NCI-H2196 treated with DMSO at 0.1 percent for 48 hours (cell line): ENCODE measurements around the gene NDUFA7.
"Not testable (repeated sequence)": the region's sequence is repeated elsewhere in the genome, so short reads cannot be mapped to it uniquely, and the experiment has no call there.

Source experiments
- DNase-seq: peaks from one replicate; lab custom pipeline; 2025; ENCODE audit not compliant: unreplicated experiment; lab: John Stamatoyannopoulos, UW

The NDUFA7 gene

DNA sequence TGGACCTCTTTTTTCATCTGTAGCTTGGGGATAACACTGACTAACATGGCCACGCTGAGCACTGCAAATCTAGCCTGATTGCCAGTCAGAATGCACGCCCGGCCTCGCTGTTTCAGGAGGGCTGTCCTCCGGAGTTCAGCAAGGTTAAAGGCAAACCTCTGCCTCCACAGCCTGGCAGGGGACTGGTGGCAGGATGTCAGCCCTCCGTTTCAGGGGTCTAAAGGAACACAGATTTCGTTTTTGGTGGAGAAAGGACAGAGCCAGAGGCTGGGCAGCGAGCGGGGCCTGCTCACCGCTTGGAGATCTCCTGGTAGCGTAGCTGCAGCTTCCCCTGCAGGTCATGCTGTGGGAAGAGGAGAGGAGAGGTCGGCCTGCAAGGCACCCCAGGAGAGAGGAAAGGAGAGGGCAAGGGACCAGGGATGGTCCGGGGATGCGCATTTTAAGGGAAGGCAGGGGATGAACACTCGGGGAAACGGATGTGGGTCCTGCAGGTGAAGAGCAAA lies 560 bp downstream of the NDUFA7 start:
- no peak for DNase-seq

DNA sequence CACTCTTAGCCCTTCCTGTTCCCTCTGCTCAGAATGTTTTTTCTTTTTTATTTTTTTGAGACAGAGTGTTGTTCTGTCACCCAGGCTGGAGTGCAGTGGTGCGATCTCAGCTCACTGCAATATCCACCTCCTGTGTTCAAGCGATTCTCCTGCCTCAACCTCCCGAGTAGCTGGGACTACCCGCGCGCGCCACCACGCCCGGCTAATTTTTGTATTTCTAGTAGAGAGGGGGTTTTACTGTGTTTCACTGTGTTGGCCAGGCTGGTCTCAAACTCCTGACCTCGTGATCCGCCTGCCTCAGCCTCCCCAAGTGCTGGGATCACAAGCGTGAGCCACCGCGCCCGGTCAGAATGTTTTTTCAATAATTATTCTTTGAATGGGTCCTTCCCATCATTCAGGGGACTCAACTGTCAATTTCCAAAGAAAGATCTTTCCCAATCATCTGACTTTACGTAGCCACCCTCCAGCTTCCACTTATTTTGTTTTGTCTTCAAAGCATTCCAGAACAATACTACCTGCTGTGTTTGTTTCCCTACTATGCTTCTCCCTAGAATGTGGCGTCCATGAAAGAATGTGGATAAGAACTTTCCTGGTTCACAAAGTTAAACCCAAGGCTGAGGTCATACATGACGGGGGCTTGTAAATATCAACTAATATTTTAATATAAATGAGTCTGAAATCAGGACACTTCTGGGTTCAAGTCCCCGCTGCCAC lies 1.2 kb downstream of the NDUFA7 start:
- DNase-seq: no peak

DNA sequence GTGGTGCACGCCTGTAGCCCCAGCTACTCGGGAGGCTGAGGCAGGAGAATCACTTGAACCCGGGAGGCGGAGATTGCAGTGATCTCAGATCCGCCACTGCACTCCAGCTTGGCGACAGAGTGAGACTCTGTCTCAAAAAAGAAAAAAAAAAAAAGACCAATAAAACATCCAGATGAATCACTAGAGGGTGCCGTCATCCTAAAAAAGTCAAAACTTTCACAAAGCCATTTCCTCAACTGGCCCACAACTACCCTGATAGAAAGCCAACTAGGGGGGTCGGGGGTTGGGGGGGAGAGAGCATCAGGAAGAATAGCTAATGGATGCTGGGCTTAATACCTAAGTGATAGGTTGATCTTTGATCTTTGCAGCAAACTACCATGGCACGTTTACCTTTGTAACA lies 2.3 kb downstream of the NDUFA7 start:
- not testable (repeated sequence) for DNase-seq

DNA sequence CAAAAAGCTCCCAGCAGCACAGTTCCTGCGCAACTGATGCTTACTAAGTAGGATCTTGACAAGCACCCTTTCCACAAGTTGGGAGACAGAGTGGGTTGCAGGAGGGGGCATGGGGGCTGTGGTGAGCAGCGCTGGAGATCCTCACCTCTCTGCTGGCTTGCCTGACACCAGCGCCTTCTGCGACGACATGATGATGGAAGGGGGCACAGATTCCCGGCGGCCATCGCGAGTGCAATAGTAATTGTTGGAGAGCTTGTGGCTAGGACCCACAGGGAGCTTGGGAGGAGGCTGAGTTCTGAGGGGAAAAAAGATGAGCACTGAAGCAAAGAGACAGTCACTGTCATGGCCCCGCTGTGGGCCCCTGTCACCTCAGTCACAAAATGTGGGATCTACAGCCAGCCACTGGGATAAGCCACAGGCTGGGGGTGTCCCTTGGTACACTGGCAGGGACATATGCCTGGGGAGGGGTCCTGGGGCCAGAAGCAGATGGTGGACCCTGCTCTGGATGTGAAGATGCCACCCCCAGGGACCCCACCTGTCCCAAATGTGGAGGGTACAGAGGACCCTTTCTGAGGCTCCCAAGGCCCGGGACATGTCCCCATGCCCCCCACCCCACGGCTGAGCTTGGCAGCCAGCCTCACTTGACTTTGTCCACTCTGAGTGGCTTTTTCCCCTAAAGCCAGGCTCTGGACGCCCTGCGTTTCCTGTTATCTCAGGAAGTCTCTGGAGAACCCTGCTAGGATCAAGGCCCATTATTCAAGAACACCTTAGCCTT lies 4.6 kb downstream of the NDUFA7 start:
- no peak for DNase-seq

DNA sequence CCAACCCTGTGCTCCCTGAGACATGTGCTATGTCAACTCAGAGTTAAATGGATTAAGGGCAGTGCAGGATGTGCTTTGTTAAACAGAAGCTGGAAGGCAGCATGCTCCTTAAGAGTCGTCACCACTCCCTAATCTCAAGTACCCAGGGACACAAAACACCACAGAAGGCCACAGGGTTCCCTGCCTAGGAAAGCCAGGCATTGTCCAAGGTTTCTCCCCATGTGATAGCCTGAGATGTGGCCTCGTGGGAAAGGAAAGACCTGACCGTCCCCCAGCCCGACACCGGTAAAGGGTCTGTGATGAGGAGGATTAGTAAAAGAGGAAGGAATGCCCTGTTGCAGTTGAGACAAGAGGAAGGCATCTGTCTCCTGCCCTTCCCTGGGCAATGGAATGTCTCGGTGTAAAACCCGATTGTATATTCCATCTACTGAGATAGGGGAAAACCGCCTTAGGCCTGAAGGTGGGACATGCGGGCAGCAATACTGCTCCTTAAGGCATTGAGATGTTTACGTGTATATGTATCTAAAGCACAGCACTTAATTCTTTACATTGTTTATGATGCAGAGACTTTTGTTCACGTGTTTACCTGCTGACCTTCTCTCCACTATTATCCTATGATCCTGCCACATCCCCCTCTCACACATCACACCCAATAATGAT lies 6.1 kb downstream of the NDUFA7 start:
- DNase-seq: not testable (repeated sequence)

DNA sequence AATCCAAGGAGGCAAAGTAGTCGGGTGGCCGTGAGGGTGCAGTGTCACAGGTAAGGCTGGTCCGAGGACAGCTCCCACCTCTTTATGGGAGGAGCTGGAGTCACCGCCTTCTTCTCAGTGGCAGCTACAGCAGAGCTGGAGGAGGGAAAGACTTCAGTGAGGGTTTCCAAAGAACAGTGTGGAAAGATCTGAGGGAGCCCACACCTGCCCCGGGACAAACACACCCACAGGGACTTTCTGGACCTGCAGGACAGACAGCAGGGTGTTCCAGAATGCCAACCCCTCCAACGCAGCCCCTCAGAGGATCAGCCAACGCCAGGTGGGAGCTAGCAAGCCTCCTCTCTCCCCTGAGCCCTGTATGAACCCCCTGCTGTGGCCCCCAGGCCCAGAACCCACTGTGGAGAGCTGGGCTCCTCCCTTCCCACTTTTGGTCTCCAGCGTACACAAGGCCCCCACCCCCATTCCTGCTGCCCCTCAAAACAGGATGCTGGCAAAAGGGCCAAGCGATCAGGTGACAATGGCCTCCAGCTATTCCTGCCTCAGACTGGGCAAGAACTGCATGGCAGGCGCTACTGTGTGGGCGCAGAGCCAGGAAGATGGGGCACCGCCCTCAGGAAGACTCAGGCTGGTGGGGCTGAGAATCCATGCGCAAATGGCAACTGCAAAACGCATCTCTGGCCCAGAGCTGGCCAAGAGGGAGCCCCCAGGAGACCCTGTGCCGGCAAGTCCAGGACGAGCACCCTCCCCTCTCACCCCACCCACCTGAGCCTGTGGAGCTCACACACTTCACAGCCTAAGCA lies 9.5 kb downstream of the NDUFA7 start:
- peak; percentile 24 for DNase-seq

DNA sequence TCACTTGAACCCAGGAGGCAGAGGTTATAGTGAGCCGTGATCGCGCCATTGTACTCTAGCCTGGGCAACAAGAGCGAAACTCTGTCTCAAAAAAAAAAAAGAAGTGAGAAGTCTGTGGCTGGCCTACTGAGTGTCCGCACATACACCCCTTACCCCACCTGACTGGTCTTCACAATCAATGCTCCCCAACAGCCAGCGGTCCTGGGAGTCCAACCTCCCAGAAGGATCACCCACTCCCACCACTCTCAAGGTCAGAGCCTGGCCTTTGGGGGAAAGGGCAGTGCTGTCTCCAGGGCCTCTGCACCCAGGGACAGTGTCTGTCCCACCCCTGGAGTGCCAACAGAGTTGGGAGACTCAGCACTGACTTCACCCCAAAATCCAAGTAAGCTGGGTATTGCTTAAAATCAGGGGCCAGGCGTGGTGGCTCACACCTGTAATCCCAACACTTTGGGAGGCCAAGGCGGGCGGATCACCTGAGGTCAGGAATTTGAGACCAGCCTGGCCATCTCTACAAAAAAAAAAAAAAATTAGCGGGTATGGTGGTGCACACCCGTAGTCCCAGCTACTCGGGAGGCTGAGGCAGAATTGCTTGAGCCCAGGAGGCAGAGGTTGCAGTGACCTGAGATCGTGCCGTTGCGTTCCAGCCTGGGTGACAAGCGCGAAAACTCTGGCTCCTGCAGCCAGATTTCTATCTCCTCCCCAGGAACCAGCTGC lies 10.7 kb downstream of the NDUFA7 start:
- DNase-seq: no peak

DNA sequence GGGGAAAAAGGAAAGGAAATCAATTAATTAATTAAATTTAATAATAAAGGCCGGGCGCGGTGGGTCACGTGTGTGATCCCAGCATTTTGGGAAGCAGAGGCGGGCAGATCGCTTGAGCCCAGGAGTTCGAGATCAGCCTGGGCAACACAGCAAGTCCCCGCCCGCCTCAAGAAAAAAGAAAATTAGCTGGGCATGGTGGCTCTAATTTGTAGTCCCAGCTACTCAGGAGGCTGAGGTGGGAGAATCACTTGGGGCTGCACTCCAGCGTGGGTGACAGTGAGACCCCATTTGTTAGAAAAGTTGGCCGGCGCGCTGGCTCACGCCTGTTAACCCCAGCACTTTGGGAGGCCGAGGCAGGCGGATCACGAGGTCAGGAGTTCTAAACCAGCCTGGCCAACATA lies 12.3 kb downstream of the NDUFA7 start:
- no peak for DNase-seq

DNA sequence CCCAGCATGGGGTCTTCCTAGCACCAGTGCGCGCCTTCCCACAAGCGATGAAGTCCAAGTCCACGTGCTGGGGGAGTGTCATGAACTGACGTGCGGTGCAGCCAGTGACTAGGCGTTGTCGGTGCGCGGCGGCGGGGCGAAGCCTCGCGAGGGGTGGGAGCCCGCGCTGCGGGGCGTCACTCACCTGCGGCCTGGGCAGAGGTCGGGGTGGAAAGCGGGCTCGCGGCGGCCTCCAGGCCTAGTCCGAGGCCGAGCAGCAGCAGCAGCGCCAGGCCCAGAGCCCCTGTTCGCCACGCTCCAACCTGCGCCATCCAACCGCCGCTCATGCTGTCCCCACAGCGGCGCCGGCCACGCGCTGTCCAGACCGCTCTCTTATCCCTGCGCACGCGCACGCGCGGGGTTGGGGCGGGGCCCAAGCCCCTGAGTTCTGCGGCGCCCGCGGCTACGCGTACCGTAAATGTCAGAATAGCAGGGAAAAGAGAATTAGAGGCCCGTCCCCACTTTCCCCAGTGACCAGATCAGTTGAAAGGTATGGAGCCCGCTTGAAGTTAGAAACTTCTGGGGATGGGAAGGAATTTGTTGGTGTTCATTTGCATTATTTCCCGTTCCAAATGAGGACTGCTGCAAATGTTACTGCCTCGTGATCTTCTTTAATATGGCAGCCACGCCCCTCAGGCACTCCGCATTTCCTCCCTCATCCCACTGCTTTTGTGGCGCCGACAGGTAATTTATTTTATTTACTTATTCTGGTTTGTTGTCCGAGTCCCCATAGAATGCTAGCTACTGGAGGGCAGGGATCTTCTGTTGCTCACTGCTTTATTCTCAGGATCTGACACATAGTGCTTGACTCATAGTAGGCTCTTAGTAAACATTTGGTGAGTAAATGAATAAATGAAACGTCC lies 13.0 kb downstream of the NDUFA7 start, which contains the start of gene CD320:
Gene CD320 (minus strand): TSS at position 394 of the 902 bp plus-strand sequence. CDS start 68 bp downstream, at position 326.
- DNase-seq: peak; percentile 86

DNA sequence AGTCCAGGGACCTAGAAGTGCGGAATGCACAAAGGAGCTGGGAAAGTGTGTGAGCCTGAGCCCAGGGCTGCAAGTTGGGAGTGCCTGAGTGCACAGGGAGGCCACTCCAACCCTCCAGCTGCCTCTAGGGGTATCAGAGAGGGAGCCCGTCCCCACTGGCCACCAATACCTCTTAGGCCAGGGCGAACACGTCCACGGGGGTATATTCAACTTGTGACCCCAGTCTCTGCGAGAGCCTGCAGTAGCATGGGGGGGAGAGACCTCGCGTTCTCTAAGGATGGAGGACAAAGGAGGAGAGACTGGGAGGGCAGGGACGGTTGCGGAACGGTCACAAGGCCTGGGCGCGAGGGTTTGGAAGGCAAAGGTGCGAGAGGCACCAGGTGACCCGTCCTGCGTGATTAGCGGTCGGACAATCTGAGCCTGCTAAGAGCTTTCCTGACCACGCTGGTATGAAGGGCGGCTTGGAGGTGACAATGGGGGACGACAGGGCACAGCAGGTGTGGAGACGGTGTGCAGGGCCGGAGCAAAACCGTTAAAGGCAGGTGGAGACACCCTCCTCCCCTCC lies 13.7 kb downstream of the NDUFA7 start:
- DNase-seq: no peak

DNA sequence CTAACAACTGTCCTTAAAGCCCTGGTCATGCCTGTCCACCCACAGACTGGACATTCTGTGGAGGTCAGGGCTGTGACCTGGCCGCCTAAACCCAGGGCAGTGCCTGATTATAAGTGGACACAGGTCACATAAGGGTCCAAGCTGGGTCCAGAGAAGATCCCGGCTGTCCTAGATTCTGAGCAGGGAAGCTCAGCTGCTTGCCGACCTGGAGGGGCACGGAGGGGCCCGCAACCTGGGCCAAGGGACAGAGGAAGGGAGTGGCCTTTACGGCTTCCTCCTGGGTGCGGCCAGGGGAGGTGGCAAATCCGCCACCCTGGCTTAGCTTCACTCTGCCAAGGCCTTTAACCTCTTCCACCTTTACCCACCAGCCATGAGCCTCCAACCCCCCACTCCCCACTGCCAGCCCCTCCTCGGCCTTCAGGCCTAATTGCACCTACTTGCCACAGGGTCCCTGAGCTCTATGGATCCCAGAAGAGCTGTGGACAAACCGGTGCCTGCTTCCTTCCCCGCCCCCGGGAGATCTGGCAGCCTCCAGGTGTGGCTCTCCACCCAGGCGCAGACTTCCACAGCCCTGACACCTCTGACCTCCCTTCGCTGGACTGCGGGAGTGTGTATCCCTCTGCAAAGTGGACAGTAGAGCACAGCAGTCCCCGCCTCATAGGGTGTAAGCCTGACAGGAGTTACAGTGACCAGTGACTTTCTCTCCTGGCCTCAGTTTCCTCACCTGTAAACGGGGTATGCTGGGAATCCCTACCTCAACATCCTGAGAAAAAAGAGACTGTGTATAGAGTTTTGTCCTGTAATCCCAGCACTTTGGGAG lies 14.7 kb downstream of the NDUFA7 start:
- DNase-seq: no peak

DNA sequence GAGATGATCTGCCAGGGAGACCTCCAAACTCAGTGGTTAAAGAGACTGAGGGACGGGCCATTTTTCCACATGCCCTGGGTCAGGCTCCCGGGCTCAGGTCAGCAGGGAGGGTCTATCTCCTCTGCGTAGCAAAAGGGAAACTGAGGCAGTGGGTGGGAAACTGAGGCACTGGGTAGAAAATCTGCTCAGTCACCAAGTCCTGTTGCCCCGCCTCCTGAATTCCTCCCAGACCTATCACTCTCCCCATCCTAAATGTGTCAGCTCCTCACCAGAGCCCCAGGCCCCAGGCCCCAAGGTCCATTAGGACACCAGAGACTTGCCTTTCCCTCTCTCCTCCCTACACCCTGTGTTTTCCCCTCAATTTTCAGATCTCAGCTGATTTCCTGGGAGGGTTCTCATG lies 15.4 kb downstream of the NDUFA7 start:
- DNase-seq: no peak

DNA sequence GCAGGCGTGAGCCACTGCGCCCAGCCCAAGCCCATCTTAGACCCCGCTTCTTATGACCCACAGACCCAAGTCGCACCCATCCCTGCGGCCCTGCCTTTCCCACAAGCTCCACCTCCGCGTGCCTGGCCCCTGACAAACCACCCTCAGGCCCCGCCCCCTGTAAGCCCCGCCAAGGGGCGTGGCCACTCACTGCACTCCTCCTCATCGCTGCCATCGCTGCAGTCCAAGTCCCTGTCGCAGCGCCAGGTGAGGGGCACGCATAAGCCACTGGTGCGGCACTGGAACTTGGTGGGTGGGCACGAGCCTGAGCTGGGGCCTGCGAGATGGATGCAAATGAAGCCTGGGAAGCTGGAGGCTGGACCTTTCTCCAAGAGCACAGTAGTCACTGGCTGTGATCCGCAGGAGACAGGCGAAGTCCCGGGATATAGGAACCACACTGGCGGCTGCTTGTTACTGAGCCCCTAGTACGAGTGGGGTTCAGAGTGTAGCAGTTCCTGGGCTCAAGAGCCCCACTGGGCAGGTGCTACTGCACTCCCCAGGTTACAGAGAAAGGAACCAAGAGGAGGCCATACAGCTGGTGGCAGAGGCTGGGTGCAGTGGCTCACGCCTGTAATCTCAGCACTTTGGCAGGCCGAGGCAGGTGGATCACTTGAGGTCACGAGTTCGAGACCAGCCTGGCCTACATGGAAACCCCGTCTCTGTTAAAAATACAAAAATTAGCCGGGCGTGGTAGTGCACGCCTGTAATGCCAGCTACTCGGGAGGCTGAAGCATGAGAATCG lies 16.1 kb downstream of the NDUFA7 start:
- DNase-seq: no peak

DNA sequence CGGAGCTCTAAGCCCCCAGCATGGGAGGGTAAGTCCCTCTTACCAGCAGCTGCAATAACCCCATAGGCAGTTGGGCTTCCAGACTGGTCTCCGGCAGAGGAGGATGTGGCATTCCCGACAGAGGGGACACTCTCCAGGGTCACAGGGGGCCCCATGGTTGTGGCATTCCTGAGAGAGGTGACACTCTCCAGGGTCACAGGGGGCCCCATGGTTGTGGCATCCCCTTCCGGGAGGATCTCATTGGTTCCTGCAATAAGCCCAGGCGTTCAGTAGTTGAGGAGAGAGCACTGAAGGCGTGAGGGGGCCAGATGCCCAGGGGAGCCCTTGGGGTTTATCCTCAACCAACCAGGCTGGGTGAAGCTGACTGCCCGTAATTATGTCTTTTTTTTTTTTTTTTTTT lies 18.4 kb downstream of the NDUFA7 start:
- DNase-seq: no peak

DNA sequence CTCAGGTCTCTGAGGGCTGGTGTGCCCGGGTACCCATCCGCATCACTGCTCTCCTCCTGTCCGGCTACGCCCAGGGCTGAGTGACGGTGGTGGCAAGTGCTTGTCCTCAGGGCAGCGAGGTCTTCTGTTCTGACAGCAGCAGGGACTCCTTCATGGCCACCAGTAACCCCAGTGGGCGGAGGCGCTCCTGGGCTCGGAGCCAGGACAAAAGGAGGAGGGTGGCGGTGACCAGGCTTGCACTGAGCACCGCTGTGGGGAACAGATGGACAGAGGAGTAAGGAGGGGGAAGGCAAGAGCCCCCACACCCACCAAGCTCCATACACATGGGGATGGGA lies 18.9 kb downstream of the NDUFA7 start:
- DNase-seq: no peak

DNA sequence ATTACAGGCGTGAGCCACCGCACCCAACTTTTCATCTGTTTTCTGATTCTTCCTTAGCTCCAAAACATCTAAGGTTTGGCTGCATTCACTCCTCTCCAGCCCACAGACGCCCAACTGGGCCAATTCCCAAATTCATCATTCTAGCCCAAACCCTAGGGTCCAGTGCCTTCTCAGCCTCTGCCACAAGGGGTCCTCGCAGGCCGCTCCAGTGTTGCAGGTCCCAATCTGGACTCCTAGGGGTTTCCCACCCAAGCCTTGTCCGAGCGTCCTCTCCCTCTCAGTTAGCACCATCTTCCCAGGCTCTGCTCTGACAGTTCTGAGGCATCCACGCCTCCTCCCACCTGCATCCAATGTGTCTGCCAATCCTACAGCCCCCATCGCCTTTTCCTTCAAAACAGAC lies 29.8 kb downstream of the NDUFA7 start:
- not testable (repeated sequence) for DNase-seq

DNA sequence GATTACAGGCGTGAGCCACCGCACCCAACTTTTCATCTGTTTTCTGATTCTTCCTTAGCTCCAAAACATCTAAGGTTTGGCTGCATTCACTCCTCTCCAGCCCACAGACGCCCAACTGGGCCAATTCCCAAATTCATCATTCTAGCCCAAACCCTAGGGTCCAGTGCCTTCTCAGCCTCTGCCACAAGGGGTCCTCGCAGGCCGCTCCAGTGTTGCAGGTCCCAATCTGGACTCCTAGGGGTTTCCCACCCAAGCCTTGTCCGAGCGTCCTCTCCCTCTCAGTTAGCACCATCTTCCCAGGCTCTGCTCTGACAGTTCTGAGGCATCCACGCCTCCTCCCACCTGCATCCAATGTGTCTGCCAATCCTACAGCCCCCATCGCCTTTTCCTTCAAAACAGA lies 44.7 kb downstream of the NDUFA7 start:
- DNase-seq: not testable (repeated sequence)
